Measurements from ENCODE around the gene TSC2. TPM values are rescaled to one million over a fixed set of nuclear protein-coding genes. Genes with fewer than 3 reads are reported as not detected.
"Not testable (repeated sequence)": the region's sequence is repeated elsewhere in the genome, so short reads cannot be mapped to it uniquely, and the experiment has no call there.

TSC2 gene
- total and polyA plus RNA-seq, 8 donors = 116 to 166 (median 128) TPM

DNA sequence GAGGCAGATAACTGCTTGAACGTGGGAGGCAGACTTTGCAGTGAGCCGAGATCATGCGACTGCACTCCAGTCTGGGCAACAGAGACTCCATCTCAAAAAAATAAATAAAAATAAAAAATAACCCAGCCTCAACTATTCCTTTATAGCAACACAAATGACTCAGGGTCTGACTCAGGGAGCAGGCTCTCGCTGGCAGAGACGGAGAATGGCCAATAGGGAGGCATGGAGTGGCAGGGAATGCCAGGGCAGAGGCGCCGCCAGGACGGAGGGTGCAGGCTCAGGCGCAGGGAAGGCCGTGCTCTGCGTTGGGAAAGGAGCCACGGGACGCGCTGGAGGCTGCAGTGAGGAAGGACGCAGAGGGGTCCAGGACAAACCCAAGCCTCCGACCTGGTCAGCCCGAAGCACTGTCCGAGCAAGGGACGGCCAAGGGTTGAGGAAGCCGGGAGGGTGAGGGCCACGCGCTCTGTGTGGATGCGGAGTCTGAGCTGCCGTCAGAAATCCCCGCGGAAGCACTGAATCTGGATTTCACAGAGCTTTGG, 47.6 kb downstream of the TSC2 start:
- Histone ChIP-seq H3K4me3 (no peak overlapping the region), H3K36me3 (peaks cover 0 to 82% of the 10 kb centered on the region in 2 donors)

DNA sequence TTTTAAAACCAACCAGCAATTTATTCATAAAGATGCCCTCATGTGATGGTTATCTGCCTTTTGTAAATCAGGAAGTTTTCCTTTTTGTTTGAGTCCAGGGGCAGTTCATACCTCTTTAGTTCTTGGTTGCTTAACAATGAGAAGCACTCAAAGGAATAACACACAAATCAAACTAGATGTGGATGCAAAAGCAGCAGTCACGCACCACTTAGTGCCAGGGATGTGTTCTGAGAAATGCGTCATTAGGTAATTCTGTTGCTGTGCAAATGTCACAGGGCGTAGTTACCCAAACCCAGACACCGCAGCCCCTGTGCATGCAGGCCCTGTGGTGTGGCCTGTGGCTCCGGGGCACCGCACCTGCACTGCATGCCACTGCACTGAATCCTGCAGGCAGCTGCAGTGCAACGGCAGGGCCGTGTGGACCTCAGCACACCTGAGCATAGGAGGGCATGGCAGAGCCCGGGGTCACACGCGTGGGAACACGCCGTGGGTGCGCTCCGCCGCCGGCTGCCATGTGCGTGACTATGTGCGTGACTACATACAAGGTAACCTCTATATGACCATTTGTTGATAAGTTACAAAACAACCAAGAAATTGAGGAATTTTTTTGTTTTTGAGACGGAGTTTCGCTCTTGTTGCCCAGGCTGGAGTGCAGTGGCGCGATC, 48.3 kb downstream of the TSC2 start:
- Histone ChIP-seq H3K27me3 (no peaks in the 10 kb centered on the region), H3K4me1 (no peaks in the 10 kb centered on the region), H3K4me3 (no peak overlapping the region), H3K9me3 (no peaks in the 10 kb centered on the region), H3K36me3 (peaks cover 0 to 84% of the 10 kb centered on the region in 2 donors), H3K27ac (no peak overlapping the region)
- DNase-seq = no peak
- TF ChIP-seq, protein P1, sequence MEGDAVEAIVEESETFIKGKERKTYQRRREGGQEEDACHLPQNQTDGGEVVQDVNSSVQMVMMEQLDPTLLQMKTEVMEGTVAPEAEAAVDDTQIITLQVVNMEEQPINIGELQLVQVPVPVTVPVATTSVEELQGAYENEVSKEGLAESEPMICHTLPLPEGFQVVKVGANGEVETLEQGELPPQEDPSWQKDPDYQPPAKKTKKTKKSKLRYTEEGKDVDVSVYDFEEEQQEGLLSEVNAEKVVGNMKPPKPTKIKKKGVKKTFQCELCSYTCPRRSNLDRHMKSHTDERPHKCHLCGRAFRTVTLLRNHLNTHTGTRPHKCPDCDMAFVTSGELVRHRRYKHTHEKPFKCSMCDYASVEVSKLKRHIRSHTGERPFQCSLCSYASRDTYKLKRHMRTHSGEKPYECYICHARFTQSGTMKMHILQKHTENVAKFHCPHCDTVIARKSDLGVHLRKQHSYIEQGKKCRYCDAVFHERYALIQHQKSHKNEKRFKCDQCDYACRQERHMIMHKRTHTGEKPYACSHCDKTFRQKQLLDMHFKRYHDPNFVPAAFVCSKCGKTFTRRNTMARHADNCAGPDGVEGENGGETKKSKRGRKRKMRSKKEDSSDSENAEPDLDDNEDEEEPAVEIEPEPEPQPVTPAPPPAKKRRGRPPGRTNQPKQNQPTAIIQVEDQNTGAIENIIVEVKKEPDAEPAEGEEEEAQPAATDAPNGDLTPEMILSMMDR (IDR thresholded peaks at IDR 0.05) = no peak
- intact Hi-C loops (cut with DNase I) = no loop called here
- no peak for ATAC-seq

More for the DNA sequence above, 47.6 kb downstream of the TSC2 start:
- Histone ChIP-seq H3K4me1 (peaks cover 0 to 4% of the 10 kb centered on the region in 2 donors), H3K27ac (no peak overlapping the region), H3K27me3 (no peaks in the 10 kb centered on the region), H3K9me3 (no peaks in the 10 kb centered on the region)
- ATAC-seq = no peak
- no peak for DNase-seq
- intact Hi-C loops (cut with DNase I) = no loop called here
- TF ChIP-seq, protein P1 (IDR thresholded peaks at IDR 0.05) = no peak

DNA sequence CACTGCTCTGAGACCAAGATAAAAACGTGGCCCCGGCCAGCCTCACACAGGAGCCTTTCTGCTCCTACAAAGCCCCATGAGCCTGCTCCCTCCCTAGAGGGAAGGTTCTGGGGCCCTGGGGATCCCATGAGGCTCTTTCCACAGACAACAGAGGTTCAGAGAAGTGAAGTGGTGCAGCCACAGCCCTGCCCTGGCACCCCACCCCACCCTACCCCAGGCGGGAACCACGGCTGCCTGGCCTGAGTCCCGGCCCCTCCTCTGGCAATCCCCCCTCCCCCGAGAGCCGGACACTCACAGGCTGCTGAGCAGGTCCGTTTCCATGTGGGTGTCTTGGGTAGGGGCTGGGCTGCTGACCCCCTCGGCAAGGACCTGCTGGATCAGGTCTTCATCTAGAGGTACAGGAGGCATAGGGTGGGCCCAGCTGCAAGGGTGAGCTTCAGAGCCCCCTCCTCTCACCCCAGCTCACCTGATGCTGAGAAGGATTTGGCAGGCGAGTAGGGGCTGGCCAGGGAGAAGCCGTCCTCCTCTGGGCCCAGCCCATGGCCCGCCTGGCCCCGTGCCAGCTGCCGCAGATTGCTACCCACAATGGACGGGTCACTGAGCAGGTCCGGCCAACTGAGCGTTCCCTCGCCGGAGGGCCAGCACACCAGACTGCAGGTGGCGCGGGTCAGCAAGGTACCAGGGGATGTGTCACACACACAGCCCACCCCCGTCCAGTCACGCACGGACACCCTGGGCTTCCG, 49.2 kb downstream of the TSC2 start:
- intact Hi-C loops (cut with DNase I) = no loop called here
- no peak for DNase-seq
- H3K4me3 ChIP-seq = no peak overlapping the region
- peaks cover 0 to 86% of the 10 kb centered on the region in 2 donors for H3K36me3 ChIP-seq
- TF ChIP-seq, protein P1 (IDR thresholded peaks at IDR 0.05) = no peak
- no peaks in the 10 kb centered on the region for H3K4me1 ChIP-seq
- no peak for ATAC-seq
- H3K27ac ChIP-seq = no peak overlapping the region
- H3K9me3 ChIP-seq = no peaks in the 10 kb centered on the region
- H3K27me3 ChIP-seq = no peaks in the 10 kb centered on the region

DNA sequence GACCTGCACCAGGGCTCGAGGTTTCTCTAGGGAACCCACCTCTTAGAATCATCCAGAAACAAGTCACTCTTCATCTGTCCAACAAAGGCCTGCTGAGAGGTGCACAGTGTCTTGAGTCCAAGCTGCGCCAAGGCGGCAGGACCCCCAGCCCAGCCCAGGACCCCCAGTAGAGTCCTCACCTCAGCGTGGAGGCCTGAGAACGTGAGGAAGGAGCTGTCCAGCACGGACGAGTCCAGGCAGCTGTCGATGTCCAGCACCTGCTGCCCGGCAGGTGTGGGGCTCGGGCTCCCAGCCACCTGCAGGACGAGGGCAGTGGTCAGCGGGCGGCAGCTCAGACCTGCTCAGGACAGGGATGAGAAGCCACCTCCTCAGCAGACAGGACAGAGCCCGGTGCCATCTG, 49.9 kb downstream of the TSC2 start:
- intact Hi-C loops (cut with DNase I); ATAC-seq; H3K4me3 ChIP-seq; H3K27ac ChIP-seq; DNase-seq; H3K4me1 ChIP-seq; H3K9me3 ChIP-seq; H3K27me3 ChIP-seq: not testable (repeated sequence)
- peaks cover 0 to 86% of the 10 kb centered on the region in 2 donors for H3K36me3 ChIP-seq

DNA sequence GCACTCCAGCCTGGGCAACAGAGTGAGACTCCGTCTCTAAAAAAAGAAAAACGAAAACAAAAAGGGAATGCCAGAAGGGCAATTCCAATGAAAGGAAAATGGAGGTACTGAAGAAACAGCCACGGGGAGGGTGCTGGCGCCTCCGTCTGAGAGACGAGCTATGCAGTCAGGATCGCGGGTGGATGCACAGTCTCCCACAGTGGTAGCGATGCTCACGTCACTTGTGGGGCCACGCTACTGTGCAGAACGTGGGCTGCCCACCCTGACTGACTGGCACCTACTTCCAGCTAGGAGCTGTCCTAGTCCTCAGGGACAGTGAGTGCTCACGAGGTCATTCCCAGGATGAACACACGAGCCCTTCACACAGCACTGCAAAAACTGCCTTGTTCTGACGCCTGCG, 53.8 kb downstream of the TSC2 start:
- H3K9me3 ChIP-seq; intact Hi-C loops (cut with DNase I); ATAC-seq; DNase-seq; H3K27me3 ChIP-seq; H3K4me3 ChIP-seq; H3K4me1 ChIP-seq; H3K27ac ChIP-seq: not testable (repeated sequence)
- H3K36me3 ChIP-seq = peaks cover 0 to 77% of the 10 kb centered on the region in 2 donors

DNA sequence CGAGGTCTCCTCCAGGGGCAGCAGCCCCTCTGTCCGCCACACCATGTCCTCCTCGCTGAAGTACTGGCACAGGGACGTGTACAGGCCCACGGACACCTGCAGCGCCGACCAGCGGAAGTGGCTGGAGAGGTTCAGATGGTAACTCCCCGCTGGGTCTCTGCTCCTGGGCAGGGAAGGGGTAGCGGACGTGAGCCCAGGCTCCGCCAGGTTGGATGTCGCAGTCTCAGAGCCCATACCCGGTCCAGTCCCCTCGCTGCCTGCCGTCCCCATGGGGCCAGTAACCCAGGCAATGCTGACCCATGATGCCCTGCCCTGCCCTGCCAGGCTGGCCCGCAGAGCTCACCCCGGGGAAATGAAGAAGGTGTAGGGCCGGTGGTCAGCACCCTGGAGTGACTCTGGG, 54.7 kb downstream of the TSC2 start:
- Histone ChIP-seq H3K4me3 (no peak overlapping the region), H3K4me1 (no peaks in the 10 kb centered on the region), H3K27ac (no peak overlapping the region), H3K27me3 (no peaks in the 10 kb centered on the region), H3K9me3 (no peaks in the 10 kb centered on the region), H3K36me3 (peaks cover 0 to 75% of the 10 kb centered on the region in 2 donors)
- intact Hi-C loops (cut with DNase I) = no loop called here
- TF ChIP-seq, protein P1 (IDR thresholded peaks at IDR 0.05) = no peak
- ATAC-seq = no peak
- DNase-seq = no peak

DNA sequence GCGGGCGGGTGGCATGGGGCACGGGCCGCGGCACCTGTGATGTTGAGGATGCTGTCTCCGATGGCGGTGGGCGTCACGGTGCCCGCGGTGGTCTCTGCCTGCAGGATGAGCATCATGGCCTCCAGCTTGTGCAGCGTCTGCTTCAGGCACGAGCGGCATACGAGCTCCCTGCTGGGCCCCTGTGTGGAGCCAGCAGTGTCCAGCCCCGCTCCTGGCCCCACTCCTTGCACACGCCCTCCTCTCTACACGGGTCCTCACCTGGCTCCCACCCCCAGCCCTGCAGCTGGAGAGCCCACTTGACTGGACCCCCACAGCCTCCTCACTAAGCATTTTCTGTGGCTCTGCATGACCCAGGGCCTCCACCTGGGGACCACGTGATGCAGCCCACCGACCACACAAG, 56.7 kb downstream of the TSC2 start:
- H3K4me1 ChIP-seq; H3K27me3 ChIP-seq; ATAC-seq; H3K4me3 ChIP-seq; H3K9me3 ChIP-seq; intact Hi-C loops (cut with DNase I); DNase-seq; H3K27ac ChIP-seq: not testable (repeated sequence)
- peaks cover 0 to 82% of the 10 kb centered on the region in 2 donors for H3K36me3 ChIP-seq

DNA sequence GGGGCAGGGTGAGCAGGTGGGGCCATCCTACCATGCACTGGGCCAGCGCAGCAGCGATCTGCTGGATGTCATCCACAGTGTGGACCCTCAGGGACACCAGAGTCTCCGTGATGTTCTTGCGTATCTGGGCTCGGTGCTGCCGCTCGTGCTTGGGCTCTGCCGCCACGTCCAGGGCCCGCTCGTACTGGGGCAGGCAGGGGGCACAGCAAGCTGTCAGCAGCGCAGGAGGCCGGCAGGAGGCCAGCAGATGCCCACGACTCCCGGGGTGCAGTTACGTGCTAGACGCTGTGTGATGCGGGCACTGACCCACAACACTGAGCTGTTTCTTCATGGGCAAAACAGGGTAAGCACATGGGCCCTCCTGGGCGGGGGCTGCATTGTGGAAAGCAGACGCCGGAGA, 57.5 kb downstream of the TSC2 start:
- intact Hi-C loops (cut with DNase I); H3K9me3 ChIP-seq; H3K27me3 ChIP-seq; DNase-seq; H3K4me1 ChIP-seq; H3K4me3 ChIP-seq; H3K27ac ChIP-seq; ATAC-seq: not testable (repeated sequence)
- peaks cover 0 to 82% of the 10 kb centered on the region in 2 donors for H3K36me3 ChIP-seq

DNA sequence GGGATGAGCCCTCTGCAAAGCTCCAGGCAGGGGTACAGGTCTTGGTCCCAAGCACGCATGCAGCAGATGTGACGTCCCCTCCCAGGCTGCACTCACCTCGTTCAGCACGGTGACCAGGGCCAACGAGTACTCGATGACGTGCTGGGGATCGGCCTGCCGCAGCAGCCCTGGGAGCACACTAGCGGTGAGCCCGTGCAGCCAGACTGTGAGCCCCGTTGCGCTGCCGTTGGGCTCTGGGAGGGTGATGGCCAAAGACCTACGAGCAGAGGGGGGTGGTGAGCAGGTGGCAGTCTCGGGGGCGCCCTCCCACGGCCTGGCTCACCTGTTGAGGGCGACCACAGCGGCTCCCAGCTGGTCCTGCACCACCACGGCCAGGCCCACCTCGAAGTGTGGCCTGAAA, 58.0 kb downstream of the TSC2 start:
- H3K4me1 ChIP-seq; H3K9me3 ChIP-seq; DNase-seq; H3K27ac ChIP-seq; H3K27me3 ChIP-seq; ATAC-seq; H3K4me3 ChIP-seq; intact Hi-C loops (cut with DNase I): not testable (repeated sequence)
- H3K36me3 ChIP-seq = peaks cover 0 to 82% of the 10 kb centered on the region in 2 donors

Data from left lung (tissue), 10 donors.